GM18502 (cell line): Measurements from ENCODE around the gene CBLN3.
A peak's percentile ranks its signal among the peaks of the same experiment; 100 is the strongest.

ENCODE experiments used
- ATAC-seq: cut with Tn5 transposase; IDR thresholded peaks from one replicate; pipeline ENCODE4 v1.9.1; 2021; ENCODE audit warnings: mild to moderate bottlenecking; ENCODE audit not compliant: unreplicated experiment, poor library complexity

CBLN3 gene

DNA sequence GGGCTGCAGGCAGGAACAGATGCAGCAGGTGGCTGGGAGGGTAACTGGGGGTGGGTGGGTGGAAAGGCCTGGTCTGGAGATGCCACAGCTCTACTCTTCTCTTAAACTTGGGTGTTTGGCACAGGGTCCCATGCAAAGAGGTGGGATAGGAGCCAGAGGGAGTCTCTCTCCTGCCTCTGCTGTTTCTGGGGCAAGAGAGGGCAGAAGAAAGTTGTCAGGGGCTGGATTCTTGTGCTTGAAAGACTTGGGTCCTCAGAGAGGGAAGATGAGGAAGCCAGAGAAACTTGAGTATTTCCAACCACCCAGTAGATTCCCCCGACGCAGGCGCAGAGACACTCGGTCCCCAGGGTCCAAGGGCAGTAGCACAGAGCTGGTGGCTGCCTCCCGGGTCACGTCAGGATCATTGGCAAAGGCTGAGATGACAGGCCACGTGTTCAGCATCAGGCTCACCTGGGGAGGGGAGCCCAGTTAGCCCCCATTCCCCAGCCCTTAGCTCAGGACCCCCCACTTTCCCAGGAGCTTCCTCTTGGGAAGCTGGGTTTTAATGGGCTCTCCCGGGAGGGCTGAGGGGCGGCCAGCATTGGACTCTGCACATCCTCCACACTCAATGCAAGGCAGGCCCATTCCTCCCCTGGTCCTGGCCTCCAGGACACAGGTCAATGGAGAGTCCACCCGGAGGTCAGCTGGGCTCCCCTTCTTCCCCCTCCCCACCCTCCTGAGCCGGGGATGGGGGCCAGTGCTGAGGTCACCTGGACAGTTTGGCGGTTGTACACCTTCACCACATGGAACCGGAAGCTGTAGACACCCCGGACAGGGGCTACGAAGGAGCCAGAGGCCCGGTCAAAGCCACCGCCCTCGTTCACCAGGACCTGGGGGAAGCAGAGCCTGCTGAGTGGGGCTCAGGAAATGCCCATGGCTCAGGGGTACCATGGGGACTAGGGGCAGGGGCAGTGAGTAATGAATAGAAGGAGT is 1.6 kb downstream of the CBLN3 start:
- no peak for ATAC-seq

DNA sequence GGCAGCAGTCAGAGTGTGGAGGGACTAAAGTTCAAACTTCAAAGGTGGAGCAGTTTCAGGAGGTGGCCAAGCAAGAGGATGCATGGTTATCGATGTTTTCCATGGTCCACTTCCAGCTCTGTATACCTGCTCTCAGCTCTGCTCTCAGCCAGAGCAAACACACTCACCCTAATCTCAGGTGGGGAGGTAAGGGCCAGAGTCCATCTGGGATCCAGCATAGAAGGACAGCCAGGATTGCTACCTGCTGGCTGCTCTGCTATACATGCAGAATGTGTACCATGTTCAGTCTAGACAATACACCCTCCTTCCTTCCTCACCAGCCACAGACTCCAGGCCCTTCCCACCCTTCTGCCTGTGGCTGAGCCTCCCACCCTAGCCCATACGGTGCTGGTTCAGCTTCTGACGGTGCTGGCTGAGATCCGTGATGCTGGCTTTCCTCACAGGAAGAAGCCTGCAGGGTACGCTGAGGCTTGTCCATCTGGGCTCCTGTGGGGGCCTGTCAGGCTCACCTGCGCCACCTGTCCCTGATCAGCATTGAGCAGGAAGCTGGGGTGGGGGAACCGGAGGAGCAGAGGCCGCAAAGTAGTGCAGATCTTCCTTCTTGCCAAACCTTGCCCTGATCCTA is 2.4 kb downstream of the CBLN3 start:
- no peak for ATAC-seq

DNA sequence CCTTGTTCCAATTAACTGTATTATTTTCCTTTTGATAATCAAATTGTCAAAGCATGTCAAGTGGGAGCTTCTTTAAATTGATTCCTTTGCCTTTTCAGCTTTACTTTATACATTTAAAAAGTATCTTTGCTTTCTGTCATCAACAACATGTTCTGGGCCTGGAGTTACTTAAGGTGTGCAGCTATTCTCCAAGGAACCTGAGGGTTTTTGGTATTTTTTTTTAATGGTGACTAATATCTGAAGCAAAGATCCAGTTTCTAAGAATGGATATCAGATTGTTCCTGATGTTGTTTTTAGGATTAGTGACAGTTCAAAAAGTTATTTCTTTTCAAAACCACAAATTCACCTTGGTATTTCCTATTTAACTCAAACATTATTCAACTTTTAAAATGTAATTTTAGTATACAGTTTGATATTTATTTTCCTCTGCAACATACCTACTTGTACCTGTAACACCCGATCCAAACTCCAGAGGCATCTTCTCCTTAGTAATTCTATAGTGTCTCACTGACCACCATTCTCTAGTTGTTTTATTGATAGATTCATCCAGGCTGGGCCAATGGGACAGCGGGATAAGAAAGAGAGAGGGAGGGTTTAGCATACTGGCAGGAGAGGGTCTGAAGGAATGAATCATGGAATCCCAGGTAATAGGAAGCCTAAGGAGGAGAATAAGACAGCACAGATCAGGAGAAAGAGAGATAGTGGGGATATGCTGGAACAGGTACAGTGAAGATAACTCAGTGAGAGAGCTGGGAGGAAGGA is 3.1 kb downstream of the CBLN3 start:
- ATAC-seq, result no peak

DNA sequence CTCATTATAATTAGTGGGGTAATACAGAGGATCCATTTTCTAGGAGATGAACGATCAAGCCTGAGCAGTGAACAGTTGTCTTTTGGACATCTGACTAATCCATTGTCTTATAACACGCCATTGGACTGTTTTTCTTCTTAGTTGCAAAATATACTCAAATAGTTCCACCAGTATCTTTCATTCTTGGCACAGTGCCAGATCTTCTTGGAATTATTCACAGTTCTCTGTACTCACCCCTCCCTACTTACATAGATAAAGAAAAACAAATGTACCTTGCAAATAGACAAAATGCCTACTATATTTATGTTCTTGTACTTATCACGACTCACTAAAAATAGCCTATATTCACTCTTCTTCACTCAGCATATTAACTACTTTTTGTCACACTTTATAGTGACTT is 3.8 kb downstream of the CBLN3 start:
- ATAC-seq, result no peak

DNA sequence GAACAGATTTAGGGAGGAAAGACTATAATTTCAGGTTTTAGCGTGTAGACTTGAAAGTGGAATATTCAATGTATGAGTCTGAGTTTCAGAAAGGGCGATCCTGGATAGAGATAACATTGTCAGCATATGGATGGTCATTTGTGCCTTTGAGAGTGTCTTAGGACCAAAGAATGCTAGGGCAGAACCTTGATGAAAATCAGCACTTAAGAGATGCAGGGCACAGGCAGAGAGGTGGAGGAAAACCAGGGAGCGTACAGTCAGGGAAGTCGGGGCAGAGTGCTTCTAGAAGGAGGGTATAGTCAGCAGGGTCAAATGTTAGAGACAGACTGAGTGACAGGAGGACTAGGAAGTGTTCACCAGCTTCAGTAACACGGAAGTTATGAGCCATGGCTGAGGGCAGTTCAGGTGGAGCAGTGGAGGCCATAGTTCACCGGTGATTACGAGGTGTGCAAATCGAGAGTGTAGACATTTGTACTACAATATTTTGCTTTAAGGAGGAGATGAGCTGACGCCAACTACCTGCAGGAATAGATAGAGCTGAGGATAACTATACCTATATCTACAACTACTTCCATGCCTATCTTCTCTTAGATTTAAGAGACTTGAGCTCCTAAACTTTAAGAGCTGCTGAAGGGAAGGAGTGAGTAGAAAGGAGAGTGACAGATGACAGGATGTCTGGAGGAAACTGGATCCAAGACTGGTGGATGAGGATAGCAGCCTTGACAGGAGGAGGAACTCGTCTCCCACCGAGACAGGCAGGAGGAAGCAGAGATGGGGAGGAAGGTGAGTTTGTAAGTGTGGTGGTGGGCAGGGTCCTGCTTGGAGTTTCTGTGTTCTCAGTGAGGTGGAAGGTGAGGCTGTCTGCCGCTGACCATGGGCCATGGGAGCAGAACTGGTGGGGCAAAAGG is 6.5 kb downstream of the CBLN3 start:
- ATAC-seq, result no peak

DNA sequence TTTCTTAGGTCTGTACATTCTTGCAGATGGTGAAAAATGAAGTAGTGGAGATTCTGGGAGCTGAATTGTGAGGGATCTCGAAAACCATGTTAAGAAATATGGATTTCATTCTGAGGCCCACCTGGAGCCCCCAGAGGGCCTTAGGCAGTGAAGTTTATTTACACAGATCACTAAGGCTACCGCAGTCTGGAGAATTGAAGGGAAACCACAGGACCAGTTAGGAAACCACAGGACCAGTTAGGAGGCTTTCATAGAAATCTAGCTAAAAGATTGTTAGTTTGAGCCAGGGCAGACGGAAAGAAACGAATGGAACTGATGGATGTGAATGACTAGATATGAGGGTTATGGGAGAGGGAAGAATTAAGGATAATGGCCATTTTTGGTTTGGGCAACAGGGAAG is 7.2 kb downstream of the CBLN3 start:
- ATAC-seq, result no peak

DNA sequence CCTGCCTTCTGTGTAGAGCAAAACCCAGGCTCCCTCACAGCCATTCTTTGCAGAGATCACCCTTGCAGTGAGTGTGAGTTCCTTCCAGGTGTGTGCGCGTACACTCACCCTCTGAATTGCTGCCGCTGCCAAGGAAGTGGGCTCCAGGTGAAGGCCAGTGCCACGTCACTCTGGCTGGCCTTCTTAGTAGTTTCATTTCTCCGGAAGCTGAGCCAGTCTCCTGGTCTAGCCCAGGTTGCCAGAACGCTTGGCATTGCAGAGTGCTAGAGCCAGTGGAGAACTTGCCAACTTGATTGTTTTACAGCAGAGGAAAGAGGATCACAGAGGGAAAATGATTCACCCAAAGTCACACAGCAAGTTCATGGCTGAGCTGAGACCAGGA is 11.0 kb downstream of the CBLN3 start:
- ATAC-seq, result no peak

DNA sequence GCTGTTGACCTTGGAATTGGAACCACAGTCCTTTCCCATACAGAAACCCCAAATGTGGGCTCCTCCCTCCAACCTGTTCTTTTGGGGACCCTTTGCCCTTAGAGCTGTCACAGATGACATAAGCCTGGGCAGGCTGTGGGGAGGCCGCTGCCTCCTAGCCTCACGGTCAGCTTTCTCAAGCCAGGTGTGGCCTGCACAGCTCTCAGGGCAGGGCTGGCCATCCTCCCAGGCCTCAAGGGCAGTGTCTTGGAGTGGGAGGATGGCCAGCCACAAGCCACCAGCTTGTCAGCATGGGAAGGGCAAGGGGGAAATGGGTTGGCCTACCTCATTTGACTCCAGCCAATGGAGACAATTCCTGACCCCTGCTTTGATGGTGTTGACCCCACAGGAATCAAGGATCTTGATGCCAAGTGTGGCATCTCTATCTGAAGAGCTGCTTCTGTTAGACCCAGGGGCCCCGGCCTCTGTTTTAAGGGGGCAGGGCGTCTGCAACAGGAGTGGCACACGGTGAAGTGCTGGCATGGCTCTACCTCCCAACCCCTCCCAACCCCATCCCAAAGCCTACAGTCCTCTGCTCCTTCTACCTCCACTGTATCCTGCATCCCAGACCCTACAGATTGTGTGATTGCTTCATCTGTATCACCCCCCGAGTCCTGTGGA is 11.5 kb downstream of the CBLN3 start:
- no peak for ATAC-seq

DNA sequence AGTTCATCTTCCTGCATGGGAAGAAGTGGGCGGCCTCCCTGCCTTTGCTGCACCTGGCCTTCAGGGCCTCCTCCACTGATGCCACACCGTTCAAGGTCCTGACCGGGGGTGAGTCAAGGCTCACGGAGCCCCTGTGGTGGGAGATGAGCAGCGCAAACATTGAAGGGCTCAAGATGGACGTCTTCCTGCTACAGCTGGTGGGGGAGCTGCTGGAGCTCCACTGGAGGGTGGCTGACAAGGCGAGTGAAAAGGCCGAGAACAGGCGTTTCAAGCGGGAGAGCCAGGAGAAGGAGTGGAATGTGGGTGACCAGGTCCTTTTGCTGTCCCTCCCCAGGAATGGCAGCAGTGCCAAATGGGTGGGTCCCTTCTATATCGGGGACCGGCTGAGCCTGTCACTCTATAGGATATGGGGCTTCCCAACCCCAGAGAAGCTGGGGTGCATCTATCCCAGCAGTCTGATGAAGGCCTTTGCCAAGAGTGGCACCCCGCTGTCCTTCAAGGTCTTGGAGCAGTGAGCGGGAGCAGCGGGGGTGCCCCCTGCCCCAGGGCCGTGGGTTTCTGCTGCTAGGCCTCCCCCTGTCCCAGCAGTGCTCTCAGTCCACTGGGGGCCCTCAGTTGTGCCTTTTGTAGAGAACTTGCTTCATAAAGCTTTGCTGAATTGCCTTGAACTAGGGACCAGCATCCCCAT is 12.4 kb downstream of the CBLN3 start:
- ATAC-seq, result no peak

DNA sequence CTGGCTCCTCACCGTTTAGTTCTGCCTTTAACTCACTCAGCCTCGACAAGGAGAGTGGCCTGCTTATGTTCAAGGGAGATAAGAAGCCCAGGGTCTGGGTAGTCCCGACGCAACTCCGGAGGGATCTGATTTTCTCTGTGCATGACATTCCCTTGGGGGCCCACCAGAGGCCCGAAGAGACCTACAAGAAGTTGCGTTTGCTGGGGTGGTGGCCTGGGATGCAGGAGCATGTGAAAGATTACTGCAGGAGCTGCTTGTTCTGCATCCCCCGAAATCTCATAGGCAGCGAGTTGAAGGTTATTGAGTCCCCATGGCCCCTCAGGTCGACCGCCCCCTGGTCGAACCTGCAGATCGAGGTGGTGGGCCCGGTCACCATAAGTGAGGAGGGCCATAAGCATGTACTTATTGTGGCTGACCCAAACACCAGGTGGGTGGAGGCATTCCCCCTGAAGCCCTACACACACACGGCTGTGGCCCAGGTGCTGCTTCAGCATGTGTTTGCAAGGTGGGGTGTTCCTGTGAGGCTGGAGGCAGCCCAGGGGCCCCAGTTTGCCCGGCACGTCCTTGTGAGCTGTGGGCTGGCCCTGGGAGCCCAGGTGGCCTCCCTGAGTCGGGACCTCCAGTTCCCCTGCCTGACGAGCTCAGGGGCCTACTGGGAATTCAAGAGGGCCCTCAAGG is 13.1 kb downstream of the CBLN3 start:
- ATAC-seq, result no peak

DNA sequence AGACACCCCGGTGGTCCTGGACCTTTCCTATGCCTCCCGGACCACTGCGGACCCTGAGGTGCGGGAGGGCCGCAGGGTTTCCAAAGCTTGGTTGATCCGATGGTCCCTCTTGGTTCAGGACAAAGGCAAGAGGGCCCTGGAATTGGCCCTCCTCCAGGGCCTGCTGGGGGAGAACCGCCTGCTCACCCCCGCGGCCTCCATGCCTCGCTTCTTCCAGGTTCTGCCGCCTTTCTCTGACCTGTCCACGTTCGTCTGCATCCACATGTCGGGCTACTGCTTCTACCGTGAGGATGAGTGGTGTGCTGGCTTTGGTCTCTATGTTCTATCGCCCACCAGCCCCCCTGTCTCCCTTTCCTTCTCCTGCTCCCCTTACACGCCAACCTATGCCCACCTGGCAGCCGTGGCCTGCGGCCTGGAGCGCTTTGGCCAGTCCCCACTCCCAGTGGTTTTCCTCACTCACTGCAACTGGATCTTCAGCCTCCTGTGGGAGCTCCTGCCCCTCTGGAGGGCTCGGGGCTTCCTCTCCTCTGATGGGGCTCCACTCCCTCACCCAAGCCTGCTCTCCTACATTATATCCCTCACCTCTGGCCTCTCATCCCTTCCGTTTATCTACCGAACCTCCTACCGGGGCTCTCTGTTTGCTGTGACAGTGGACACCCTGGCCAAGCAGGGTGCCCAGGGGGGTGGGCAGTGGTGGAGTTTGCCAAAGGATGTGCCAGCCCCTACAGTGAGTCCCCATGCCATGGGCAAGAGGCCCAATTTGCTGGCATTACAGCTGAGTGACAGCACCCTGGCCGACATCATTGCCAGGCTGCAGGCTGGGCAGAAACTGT is 13.8 kb downstream of the CBLN3 start:
- ATAC-seq, result no peak

DNA sequence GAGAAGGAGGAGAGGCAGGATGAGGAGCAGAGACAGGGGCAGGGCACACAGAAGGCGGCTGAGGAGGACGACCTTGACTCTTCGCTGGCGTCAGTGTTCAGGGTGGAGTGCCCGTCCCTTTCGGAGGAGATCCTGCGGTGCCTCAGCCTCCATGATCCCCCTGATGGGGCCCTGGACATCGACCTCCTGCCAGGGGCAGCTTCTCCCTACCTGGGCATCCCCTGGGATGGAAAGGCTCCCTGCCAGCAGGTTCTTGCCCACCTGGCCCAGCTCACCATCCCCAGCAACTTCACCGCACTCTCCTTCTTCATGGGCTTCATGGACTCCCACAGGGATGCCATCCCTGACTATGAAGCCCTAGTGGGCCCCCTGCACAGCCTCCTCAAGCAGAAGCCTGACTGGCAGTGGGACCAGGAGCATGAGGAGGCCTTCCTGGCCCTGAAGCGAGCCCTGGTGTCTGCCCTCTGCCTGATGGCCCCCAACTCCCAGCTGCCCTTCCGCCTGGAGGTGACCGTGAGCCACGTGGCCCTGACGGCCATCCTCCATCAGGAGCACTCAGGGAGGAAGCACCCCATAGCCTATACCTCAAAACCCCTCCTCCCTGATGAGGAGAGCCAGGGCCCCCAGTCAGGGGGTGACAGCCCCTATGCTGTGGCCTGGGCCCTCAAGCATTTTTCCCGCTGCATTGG is 14.6 kb downstream of the CBLN3 start:
- no peak for ATAC-seq

DNA sequence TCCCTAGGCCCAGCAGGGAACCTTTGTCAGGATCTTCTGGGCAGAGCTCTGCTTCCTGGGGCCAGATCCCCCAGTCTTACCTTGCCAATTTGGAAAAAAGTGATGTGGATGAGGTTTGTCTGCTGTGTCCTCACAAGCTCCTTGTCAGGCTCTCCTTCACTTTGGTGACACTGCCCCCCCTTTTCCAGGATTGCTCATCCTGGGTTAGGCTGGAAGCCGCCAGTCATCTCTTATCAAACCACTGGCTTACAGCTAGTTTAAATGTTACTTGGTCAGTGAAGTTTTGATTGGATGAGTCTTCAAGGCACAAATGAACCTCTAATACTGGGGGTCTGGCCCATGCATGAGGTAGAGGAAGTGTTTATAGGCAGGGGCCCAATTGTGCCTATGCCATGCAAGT is 15.4 kb downstream of the CBLN3 start:
- no peak for ATAC-seq

DNA sequence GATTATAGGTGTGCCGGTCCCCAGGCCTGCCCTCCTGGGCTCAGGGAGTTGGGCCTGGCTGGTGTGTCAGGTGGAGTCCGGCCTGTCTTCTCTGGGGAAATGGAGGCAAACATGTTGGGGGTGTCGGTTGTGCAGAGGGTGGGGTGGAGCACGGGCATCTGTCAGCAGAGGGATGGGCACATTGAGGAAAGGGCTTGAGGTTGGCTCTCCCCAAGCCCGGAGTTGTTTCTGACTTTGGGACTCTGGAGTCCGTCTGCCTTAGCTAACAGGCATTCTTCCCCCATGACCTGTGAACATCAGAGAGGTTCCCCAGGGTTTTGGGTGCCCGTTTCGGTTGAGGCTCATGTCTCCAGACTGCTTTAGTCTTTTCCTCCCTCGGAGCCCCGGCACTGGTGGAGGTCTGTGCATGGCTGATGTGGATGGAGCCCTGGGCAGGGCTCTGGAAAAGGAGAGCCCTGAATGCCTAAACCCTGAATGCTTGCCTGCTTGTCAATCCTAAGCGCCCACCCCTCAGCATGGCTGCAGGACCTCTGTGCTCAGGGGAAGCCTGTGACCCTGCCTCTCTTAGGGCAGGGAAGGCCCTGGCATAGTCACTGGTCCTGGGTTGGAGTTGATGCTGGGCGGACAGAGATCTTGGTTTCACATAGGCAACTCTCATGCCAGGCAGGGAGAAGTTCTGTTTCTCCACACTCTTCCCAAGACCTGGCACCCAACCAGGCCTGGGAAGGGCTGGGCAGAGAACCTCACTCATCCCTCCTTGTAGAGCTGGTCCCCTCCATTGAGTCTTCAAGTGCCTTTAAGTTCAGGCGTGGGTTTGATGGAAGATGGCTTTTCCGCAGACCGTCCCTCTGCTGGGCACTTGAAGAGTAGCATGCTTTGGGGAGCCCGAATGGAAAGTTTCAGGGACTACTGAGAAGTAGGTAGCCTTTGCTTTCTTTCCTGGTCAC is 17.8 kb downstream of the CBLN3 start:
- ATAC-seq, result peak; percentile 75

DNA sequence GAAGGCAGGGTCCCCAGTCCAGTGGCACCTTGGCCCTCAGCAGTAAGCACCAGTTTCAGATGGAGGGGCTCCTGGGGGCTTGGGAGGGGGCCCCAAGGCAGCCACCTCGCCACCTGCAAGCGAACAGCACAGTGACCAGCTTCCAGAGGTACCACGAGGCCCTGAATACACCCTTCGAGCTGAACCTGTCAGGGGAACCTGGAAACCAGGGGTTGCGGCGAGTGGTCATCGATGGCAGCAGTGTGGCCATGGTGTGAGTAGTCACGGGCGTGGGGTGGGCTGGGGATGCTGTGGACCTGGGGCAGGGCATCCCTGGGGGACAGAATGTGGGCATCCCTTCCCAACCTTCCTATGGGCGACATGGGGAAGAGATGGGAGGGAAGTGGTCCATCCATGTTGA is 19.5 kb downstream of the CBLN3 start:
- ATAC-seq, result no peak

DNA sequence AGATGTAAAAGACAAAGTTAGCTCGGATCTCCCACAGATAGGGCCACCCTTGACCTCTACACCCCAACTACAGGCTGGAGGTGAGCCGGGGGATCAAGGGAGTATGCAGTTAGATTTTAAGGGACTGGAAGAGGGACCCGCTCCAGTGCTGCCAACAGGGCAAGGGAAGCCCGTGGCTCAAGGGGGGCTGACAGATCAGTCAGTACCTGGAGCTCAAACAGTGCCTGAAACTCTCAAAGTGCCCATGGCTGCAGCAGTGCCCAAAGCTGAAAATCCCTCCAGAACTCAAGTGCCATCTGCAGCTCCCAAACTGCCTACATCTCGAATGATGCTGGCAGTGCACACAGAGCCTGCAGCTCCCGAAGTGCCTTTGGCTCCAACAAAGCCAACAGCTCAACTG is 20.3 kb downstream of the CBLN3 start:
- ATAC-seq, result no peak
